WTC11 (cell line): ENCODE data around the gene PAPPA2. TPM values are rescaled to one million over a fixed set of nuclear protein-coding genes. Genes with fewer than 3 reads are reported as not detected.

Experiments used
- ATAC-seq: fragments of 200-7000 bp; cut with Tn5 transposase; 2 replicates; pipeline ENCODE4 v1.10.0; 2021; ENCODE audit warnings: mild to moderate bottlenecking, moderate library complexity
- CTCF ChIA-PET: fragments of 300-600 bp; sonication (Branson Sonifier 250); formaldehyde crosslinking; loops from one replicate; lab custom pipeline; 2021; ENCODE audit warnings: antibody characterized with exemption; lab: Charles Lee
- POLR2A ChIA-PET: fragments of 350-600 bp; sonication (Branson Sonifier 250); formaldehyde crosslinking; loops from one replicate; lab custom pipeline; 2021; ENCODE audit warnings: antibody characterized with exemption; lab: Charles Lee
- DNase-seq: peaks from one replicate; pipeline ENCODE4 v3.0.0; 2021; ENCODE audit warnings: low spot score
- H3K27ac Mint-ChIP-seq: 2 replicates; pipeline ENCODE4 v1.8.0; 2021; ENCODE audit warnings: mixed read lengths
- H3K27me3 Mint-ChIP-seq: 2 replicates; pipeline ENCODE4 v1.8.0; 2021; ENCODE audit warnings: low read depth, mild to moderate bottlenecking, moderate library complexity, mixed read lengths
- H3K36me3 Mint-ChIP-seq: 2 replicates; pipeline ENCODE4 v1.8.0; 2021; ENCODE audit warnings: mixed read lengths
- H3K4me1 Mint-ChIP-seq: 2 replicates; pipeline ENCODE4 v1.8.0; 2022; ENCODE audit warnings: mixed read lengths
- H3K4me3 Mint-ChIP-seq: 2 replicates; pipeline ENCODE4 v1.8.0; 2021; ENCODE audit warnings: mild to moderate bottlenecking, moderate library complexity, mixed read lengths
- H3K9me3 Mint-ChIP-seq: 2 replicates; pipeline ENCODE4 v1.8.0; 2021; ENCODE audit warnings: mixed read lengths
- ESRRA ChIP-seq: sonication (generic); formaldehyde crosslinking; IDR thresholded peaks from 2 replicates; pipeline ENCODE4 v1.8.1; 2022; ENCODE audit warnings: mild to moderate bottlenecking, missing genetic modification reagents, borderline replicate concordance
- IRF2 ChIP-seq: sonication (generic); formaldehyde crosslinking; IDR thresholded peaks from 2 replicates; pipeline ENCODE4 v1.8.0; 2022; ENCODE audit warnings: low read depth, missing genetic modification reagents, borderline replicate concordance
- JAZF1 ChIP-seq: fragments of 250-450 bp; sonication (Bioruptor Pico); IDR thresholded peaks from 2 replicates; pipeline ENCODE4 v1.9.0; 2021; ENCODE audit warnings: moderate library complexity, mild to moderate bottlenecking, inconsistent platforms
- MXD4 ChIP-seq: fragments of 250-450 bp; sonication (Bioruptor Pico); IDR thresholded peaks from 2 replicates; pipeline ENCODE4 v1.8.0; 2021; ENCODE audit warnings: mild to moderate bottlenecking, moderate library complexity, borderline replicate concordance
- NR1H2 ChIP-seq: sonication (generic); formaldehyde crosslinking; IDR thresholded peaks from 2 replicates; pipeline ENCODE4 v1.9.0; 2021; ENCODE audit warnings: mild to moderate bottlenecking, moderate library complexity, missing genetic modification reagents
- NR3C1 ChIP-seq: sonication (generic); formaldehyde crosslinking; conservative IDR thresholded peaks from 2 replicates; pipeline ENCODE4 v1.8.1; 2023; ENCODE audit warnings: low read depth, mild to moderate bottlenecking, missing genetic modification reagents
- OVOL2 ChIP-seq: fragments of 250-450 bp; sonication (Bioruptor Pico); IDR thresholded peaks from 2 replicates; pipeline ENCODE4 v1.9.0; 2021; ENCODE audit warnings: mild to moderate bottlenecking, borderline replicate concordance
- PRRX2 ChIP-seq: fragments of 250-450 bp; sonication (Bioruptor Pico); IDR thresholded peaks from 2 replicates; pipeline ENCODE4 v1.8.0; 2021; ENCODE audit warnings: mild to moderate bottlenecking
- SMAD4 ChIP-seq: sonication (generic); formaldehyde crosslinking; IDR thresholded peaks from 2 replicates; pipeline ENCODE4 v1.8.0; 2022; ENCODE audit warnings: mild to moderate bottlenecking, missing genetic modification reagents
- ZNF416 ChIP-seq: fragments of 250-450 bp; sonication (Bioruptor Pico); IDR thresholded peaks from 2 replicates; pipeline ENCODE4 v1.9.0; 2021; ENCODE audit warnings: mild to moderate bottlenecking, inconsistent platforms
- ZNF423 ChIP-seq: fragments of 250-450 bp; sonication (Bioruptor Pico); IDR thresholded peaks from 2 replicates; pipeline ENCODE4 v2.1.2; 2022; ENCODE audit warnings: mild to moderate bottlenecking, moderate library complexity
- total RNA-seq: library from RNA; stranded (reverse); gene quantifications from 3 replicates; pipeline ENCODE4 v1.2.3, GENCODE V29; 2021
- TF ChIP-seq, protein P1 (sequence below): sonication (generic); formaldehyde crosslinking; IDR thresholded peaks from 2 replicates; pipeline ENCODE4 v1.8.1; 2022; ENCODE audit warnings: low read depth, mild to moderate bottlenecking, moderate library complexity, missing genetic modification reagents, borderline replicate concordance
- TF ChIP-seq, protein P2 (sequence below): fragments of 250-450 bp; sonication (Bioruptor Pico); IDR thresholded peaks from 2 replicates; pipeline ENCODE4 v1.9.0; 2021; ENCODE audit warnings: mild to moderate bottlenecking
- TF ChIP-seq, protein P3 (sequence below): sonication (generic); formaldehyde crosslinking; IDR thresholded peaks from 2 replicates; pipeline ENCODE4 v1.8.1; 2023; ENCODE audit warnings: mild to moderate bottlenecking, missing genetic modification reagents, moderate library complexity
- TF ChIP-seq, protein P4 (sequence below): sonication (generic); formaldehyde crosslinking; IDR thresholded peaks from 2 replicates; pipeline ENCODE4 v1.8.0; 2022; ENCODE audit warnings: missing genetic modification reagents
- TF ChIP-seq, protein P5 (sequence below): fragments of 250-450 bp; sonication (Bioruptor Pico); IDR thresholded peaks from 2 replicates; pipeline ENCODE4 v1.9.0; 2021; ENCODE audit warnings: mild to moderate bottlenecking
- TF ChIP-seq, protein P6 (sequence below): fragments of 200-600 bp; IDR thresholded peaks from 2 replicates; pipeline ENCODE4 v1.8.0; 2022; ENCODE audit warnings: antibody characterized with exemption
- TF ChIP-seq, protein P7 (sequence below): sonication (generic); formaldehyde crosslinking; IDR thresholded peaks from 2 replicates; pipeline ENCODE4 v1.8.1; 2023; ENCODE audit warnings: mild to moderate bottlenecking, missing genetic modification reagents, moderate library complexity

PAPPA2 gene
- total RNA-seq, 1 experiment from 2014 or later: 0.74 TPM

DNA sequence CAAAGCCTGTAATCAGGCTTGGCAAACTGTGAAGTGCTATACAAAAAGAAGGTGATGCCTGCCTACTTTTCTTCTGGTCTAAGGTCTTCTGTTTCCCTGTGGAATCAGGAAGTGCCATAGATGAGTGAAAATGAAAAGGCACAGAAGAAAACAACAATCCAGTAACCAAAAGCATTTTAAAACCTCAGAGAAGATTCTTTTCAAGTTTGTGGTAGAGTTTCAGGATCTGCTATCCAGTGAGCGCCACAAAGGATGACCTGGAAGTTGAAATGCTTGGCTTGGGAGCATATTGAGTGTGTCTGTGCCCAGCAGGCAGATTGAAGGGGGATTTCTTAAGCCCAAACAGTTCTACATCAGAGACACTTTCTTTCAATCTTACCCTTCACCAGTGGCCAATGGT, 272.2 kb downstream of the PAPPA2 start:
- H3K9me3 Mint-ChIP-seq: peaks cover 17% of the 10 kb centered on the region
- no peak overlapping the region for H3K27ac Mint-ChIP-seq
- DNase-seq (no peak), ATAC-seq (no peak)
- H3K36me3 Mint-ChIP-seq: peaks cover 5% of the 10 kb centered on the region; the same call in 1 of the 2 replicates
- H3K4me3 Mint-ChIP-seq: no peak overlapping the region
- no peaks in the 10 kb centered on the region for H3K4me1 Mint-ChIP-seq
- no peak for TF ChIP-seq NR1H2
- TF ChIP-seq, protein P1, sequence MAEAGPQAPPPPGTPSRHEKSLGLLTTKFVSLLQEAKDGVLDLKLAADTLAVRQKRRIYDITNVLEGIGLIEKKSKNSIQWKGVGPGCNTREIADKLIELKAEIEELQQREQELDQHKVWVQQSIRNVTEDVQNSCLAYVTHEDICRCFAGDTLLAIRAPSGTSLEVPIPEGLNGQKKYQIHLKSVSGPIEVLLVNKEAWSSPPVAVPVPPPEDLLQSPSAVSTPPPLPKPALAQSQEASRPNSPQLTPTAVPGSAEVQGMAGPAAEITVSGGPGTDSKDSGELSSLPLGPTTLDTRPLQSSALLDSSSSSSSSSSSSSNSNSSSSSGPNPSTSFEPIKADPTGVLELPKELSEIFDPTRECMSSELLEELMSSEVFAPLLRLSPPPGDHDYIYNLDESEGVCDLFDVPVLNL (CRISPR knock-in tag): no peak
- TF ChIP-seq PRRX2: no peak
- TF ChIP-seq, protein P2, sequence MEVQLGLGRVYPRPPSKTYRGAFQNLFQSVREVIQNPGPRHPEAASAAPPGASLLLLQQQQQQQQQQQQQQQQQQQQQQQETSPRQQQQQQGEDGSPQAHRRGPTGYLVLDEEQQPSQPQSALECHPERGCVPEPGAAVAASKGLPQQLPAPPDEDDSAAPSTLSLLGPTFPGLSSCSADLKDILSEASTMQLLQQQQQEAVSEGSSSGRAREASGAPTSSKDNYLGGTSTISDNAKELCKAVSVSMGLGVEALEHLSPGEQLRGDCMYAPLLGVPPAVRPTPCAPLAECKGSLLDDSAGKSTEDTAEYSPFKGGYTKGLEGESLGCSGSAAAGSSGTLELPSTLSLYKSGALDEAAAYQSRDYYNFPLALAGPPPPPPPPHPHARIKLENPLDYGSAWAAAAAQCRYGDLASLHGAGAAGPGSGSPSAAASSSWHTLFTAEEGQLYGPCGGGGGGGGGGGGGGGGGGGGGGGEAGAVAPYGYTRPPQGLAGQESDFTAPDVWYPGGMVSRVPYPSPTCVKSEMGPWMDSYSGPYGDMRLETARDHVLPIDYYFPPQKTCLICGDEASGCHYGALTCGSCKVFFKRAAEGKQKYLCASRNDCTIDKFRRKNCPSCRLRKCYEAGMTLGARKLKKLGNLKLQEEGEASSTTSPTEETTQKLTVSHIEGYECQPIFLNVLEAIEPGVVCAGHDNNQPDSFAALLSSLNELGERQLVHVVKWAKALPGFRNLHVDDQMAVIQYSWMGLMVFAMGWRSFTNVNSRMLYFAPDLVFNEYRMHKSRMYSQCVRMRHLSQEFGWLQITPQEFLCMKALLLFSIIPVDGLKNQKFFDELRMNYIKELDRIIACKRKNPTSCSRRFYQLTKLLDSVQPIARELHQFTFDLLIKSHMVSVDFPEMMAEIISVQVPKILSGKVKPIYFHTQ (CRISPR knock-in tag): no peak
- no peak for TF ChIP-seq MXD4 (CRISPR knock-in tag)
- TF ChIP-seq JAZF1 (CRISPR knock-in tag): no peak
- no peak for TF ChIP-seq ZNF416 (CRISPR knock-in tag)
- no peak for TF ChIP-seq ZNF423 (CRISPR knock-in tag)
- no peak for TF ChIP-seq OVOL2
- TF ChIP-seq, protein P3, sequence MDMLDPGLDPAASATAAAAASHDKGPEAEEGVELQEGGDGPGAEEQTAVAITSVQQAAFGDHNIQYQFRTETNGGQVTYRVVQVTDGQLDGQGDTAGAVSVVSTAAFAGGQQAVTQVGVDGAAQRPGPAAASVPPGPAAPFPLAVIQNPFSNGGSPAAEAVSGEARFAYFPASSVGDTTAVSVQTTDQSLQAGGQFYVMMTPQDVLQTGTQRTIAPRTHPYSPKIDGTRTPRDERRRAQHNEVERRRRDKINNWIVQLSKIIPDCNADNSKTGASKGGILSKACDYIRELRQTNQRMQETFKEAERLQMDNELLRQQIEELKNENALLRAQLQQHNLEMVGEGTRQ: no peak
- TF ChIP-seq ESRRA (CRISPR knock-in tag): no peak
- H3K27me3 Mint-ChIP-seq: no peaks in the 10 kb centered on the region
- ChIA-PET CTCF (interaction anchor here (1.1 kb wide), 1 partner anchor 11 kb away, joined by 3 read pairs; no protein-coding TSS in a partner anchor), POLR2A (no interaction called here)

DNA sequence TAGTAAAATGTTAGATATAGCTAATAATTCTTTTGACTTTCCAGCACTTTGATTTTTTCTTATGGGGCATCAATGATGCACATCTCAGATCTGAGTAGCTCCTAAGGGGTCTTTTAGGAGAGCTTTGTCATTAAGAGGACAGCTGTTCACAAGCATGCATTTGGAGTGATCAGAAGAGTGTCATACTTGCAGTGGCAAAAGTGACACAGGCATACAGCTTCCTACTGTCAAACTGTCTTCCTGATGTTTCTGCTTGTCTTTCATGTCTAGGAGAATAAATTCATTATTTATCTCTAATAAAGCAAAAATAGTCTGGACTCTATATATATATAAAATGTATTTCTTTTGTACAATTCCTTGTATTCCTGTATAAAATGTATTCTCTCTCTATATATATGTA, 273.0 kb downstream of the PAPPA2 start:
- Mint-ChIP-seq H3K27me3 (no peaks in the 10 kb centered on the region), H3K9me3 (peaks cover 17% of the 10 kb centered on the region), H3K4me3 (no peak overlapping the region), H3K36me3 (peaks cover 5% of the 10 kb centered on the region; the same call in 1 of the 2 replicates), H3K4me1 (no peaks in the 10 kb centered on the region), H3K27ac (no peak overlapping the region)
- TF ChIP-seq ZNF423 (CRISPR knock-in tag): no peak
- no peak for TF ChIP-seq OVOL2
- no peak for TF ChIP-seq JAZF1 (CRISPR knock-in tag)
- TF ChIP-seq IRF2 (CRISPR knock-in tag): no peak
- TF ChIP-seq, protein P4, sequence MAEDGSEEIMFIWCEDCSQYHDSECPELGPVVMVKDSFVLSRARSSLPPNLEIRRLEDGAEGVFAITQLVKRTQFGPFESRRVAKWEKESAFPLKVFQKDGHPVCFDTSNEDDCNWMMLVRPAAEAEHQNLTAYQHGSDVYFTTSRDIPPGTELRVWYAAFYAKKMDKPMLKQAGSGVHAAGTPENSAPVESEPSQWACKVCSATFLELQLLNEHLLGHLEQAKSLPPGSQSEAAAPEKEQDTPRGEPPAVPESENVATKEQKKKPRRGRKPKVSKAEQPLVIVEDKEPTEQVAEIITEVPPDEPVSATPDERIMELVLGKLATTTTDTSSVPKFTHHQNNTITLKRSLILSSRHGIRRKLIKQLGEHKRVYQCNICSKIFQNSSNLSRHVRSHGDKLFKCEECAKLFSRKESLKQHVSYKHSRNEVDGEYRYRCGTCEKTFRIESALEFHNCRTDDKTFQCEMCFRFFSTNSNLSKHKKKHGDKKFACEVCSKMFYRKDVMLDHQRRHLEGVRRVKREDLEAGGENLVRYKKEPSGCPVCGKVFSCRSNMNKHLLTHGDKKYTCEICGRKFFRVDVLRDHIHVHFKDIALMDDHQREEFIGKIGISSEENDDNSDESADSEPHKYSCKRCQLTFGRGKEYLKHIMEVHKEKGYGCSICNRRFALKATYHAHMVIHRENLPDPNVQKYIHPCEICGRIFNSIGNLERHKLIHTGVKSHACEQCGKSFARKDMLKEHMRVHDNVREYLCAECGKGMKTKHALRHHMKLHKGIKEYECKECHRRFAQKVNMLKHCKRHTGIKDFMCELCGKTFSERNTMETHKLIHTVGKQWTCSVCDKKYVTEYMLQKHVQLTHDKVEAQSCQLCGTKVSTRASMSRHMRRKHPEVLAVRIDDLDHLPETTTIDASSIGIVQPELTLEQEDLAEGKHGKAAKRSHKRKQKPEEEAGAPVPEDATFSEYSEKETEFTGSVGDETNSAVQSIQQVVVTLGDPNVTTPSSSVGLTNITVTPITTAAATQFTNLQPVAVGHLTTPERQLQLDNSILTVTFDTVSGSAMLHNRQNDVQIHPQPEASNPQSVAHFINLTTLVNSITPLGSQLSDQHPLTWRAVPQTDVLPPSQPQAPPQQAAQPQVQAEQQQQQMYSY: no peak
- TF ChIP-seq, protein P5, sequence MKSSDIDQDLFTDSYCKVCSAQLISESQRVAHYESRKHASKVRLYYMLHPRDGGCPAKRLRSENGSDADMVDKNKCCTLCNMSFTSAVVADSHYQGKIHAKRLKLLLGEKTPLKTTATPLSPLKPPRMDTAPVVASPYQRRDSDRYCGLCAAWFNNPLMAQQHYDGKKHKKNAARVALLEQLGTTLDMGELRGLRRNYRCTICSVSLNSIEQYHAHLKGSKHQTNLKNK (CRISPR knock-in tag): no peak
- TF ChIP-seq NR3C1 (CRISPR knock-in tag): no peak
- TF ChIP-seq, protein P6, sequence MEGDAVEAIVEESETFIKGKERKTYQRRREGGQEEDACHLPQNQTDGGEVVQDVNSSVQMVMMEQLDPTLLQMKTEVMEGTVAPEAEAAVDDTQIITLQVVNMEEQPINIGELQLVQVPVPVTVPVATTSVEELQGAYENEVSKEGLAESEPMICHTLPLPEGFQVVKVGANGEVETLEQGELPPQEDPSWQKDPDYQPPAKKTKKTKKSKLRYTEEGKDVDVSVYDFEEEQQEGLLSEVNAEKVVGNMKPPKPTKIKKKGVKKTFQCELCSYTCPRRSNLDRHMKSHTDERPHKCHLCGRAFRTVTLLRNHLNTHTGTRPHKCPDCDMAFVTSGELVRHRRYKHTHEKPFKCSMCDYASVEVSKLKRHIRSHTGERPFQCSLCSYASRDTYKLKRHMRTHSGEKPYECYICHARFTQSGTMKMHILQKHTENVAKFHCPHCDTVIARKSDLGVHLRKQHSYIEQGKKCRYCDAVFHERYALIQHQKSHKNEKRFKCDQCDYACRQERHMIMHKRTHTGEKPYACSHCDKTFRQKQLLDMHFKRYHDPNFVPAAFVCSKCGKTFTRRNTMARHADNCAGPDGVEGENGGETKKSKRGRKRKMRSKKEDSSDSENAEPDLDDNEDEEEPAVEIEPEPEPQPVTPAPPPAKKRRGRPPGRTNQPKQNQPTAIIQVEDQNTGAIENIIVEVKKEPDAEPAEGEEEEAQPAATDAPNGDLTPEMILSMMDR: no peak
- TF ChIP-seq, protein P7, sequence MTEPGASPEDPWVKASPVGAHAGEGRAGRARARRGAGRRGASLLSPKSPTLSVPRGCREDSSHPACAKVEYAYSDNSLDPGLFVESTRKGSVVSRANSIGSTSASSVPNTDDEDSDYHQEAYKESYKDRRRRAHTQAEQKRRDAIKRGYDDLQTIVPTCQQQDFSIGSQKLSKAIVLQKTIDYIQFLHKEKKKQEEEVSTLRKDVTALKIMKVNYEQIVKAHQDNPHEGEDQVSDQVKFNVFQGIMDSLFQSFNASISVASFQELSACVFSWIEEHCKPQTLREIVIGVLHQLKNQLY (CRISPR knock-in tag): no peak
- no peak for TF ChIP-seq SMAD4 (CRISPR knock-in tag)
- CTCF ChIA-PET: no interaction called here
- POLR2A ChIA-PET: no interaction called here
- ATAC-seq (no peak), DNase-seq (no peak)
